NCI-H187 treated with DMSO at 0.1 percent for 48 hours (cell line): ENCODE measurements around the gene TRPC4.
"Not testable (repeated sequence)": the region's sequence is repeated elsewhere in the genome, so short reads cannot be mapped to it uniquely, and the experiment has no call there.

ENCODE experiments used
- DNase-seq: peaks from one replicate; lab custom pipeline; 2025; lab: John Stamatoyannopoulos, UW

TRPC4 gene

GRCh38 chr13:37816276-37816675, 53.3 kb downstream of the TRPC4 start:
- DNase-seq, result no peak

- DNase-seq, result no peak
These were observed 58.1 kb downstream of the TRPC4 start for GRCh38 chr13:37811441-37811840.

- no peak for DNase-seq
These were observed 62.9 kb downstream of the TRPC4 start for GRCh38 chr13:37806666-37807065.

GRCh38 chr13:37797631-37798030, 71.9 kb downstream of the TRPC4 start:
- no peak for DNase-seq

- DNase-seq, result not testable (repeated sequence)
These were observed 72.8 kb downstream of the TRPC4 start for GRCh38 chr13:37796795-37797194.

GRCh38 chr13:37795326-37795725, 74.2 kb downstream of the TRPC4 start:
- no peak for DNase-seq

GRCh38 chr13:37791699-37792098, 77.9 kb downstream of the TRPC4 start:
- DNase-seq, result no peak

GRCh38 chr13:37788346-37788745, 81.2 kb downstream of the TRPC4 start:
- DNase-seq, result no peak

GRCh38 chr13:37777676-37778075, 91.9 kb downstream of the TRPC4 start:
- no peak for DNase-seq

- no peak for DNase-seq
These were observed 93.7 kb downstream of the TRPC4 start for GRCh38 chr13:37775871-37776270.

- DNase-seq, result no peak
These were observed 96.9 kb downstream of the TRPC4 start for GRCh38 chr13:37772644-37773043.

- DNase-seq, result no peak
These were observed 100.0 kb downstream of the TRPC4 start for GRCh38 chr13:37769545-37769944.

- no peak for DNase-seq
These were observed 100.5 kb downstream of the TRPC4 start for GRCh38 chr13:37769078-37769477.

- DNase-seq, result no peak
These were observed 103.1 kb downstream of the TRPC4 start for GRCh38 chr13:37766502-37766901.

GRCh38 chr13:37755349-37755748, 114.2 kb downstream of the TRPC4 start:
- no peak for DNase-seq

- no peak for DNase-seq
These were observed 115.8 kb downstream of the TRPC4 start for GRCh38 chr13:37753776-37754175.

GRCh38 chr13:37752146-37752545, 117.4 kb downstream of the TRPC4 start:
- DNase-seq, result no peak

- no peak for DNase-seq
These were observed 118.5 kb downstream of the TRPC4 start for GRCh38 chr13:37751025-37751424.

GRCh38 chr13:37748913-37749312, 120.7 kb downstream of the TRPC4 start:
- no peak for DNase-seq

GRCh38 chr13:37747071-37747612, 122.4 kb downstream of the TRPC4 start:
- DNase-seq, result peak; percentile 62

- DNase-seq, result no peak
These were observed 128.0 kb downstream of the TRPC4 start for GRCh38 chr13:37741536-37741935.

GRCh38 chr13:37736045-37736444, 133.5 kb downstream of the TRPC4 start:
- no peak for DNase-seq

GRCh38 chr13:37735293-37735692, 134.3 kb downstream of the TRPC4 start:
- no peak for DNase-seq

- DNase-seq, result no peak
These were observed 139.7 kb downstream of the TRPC4 start for GRCh38 chr13:37729876-37730275.
